HFF-Myc (cell line): ENCODE data around the gene PTPRM.

ENCODE experiments used
- DNase-seq: peaks from one replicate; pipeline ENCODE4 v3.0.0-alpha.2; 2011; ENCODE audit warnings: low read depth; ENCODE audit errors: extremely low read depth
- H3K4me3 ChIP-seq: replicated peaks from 2 replicates; pipeline ENCODE4 v1.5.1; 2011; ENCODE audit warnings: low read depth, mild to moderate bottlenecking, control low read depth, low read length
- CTCF ChIP-seq: IDR thresholded peaks from 2 replicates; pipeline ENCODE4 v1.5.1; 2012; ENCODE audit warnings: mild to moderate bottlenecking, low read depth, low read length, control low read depth; ENCODE audit errors: missing control alignments

The PTPRM gene

GRCh38 chr18:8301427-8302172 is 734.5 kb downstream of the PTPRM start:
- TF ChIP-seq CTCF, result no peak
- DNase-seq, result no peak
- no peak overlapping the region for H3K4me3 ChIP-seq

GRCh38 chr18:8303151-8303755 is 736.1 kb downstream of the PTPRM start:
- no peak for DNase-seq

GRCh38 chr18:8307960-8308359 is 740.8 kb downstream of the PTPRM start:
- DNase-seq, result no peak
- no peak for TF ChIP-seq CTCF
- no peak overlapping the region for H3K4me3 ChIP-seq

More at GRCh38 chr18:8303151-8303755, 736.1 kb downstream of the PTPRM start:
- H3K4me3 ChIP-seq, result no peak overlapping the region
- TF ChIP-seq CTCF, result no peak

- no peak for TF ChIP-seq CTCF
- H3K4me3 ChIP-seq, result no peak overlapping the region
Observed at GRCh38 chr18:8313043-8313442, 745.9 kb downstream of the PTPRM start.

GRCh38 chr18:8314124-8314523 is 747.0 kb downstream of the PTPRM start:
- DNase-seq, result no peak
- no peak for TF ChIP-seq CTCF
- H3K4me3 ChIP-seq, result no peak overlapping the region

More at GRCh38 chr18:8313043-8313442, 745.9 kb downstream of the PTPRM start:
- no peak for DNase-seq

GRCh38 chr18:8319798-8320489 is 752.8 kb downstream of the PTPRM start:
- H3K4me3 ChIP-seq, result no peak overlapping the region
- no peak for TF ChIP-seq CTCF
- DNase-seq, result no peak
